ENCODE data around the gene MTFR1L. TPM values are rescaled to one million over a fixed set of nuclear protein-coding genes. Genes with fewer than 3 reads are reported as not detected.

The MTFR1L gene
- total RNA-seq, 2 experiments from 2014 or later, result 35.3 to 43.4 TPM

GRCh38 chr1:25773441-25774125 lies 46.2 kb upstream of the MTFR1L start:
- H3K9me3 ChIP-seq (ENCODE audit: low read length), result no peaks in the 10 kb centered on the region
- CTCF ChIA-PET (ENCODE audit: unreplicated experiment), result no interaction called here
- no peaks in the 10 kb centered on the region for H3K36me3 ChIP-seq (ENCODE audit: insufficient read depth, low read length)
- peak overlapping the region; percentile 67 for H3K27ac ChIP-seq (ENCODE audit: low read depth, low read length, poor library complexity, severe bottlenecking)
- TF ChIP-seq EZH2phosphoT487 (IDR thresholded peaks at IDR 0.05; ENCODE audit: borderline replicate concordance, low read depth, low read length) (no peak), CTCF (conservative IDR thresholded peaks at IDR 0.05; ENCODE audit: low read length) (no peak)
- H3K4me2 ChIP-seq (ENCODE audit: low read length), result peak overlapping the region; percentile 62
- no peak for DNase-seq (ENCODE audit: low spot score)
- no peaks in the 10 kb centered on the region for H3K9me2 ChIP-seq (ENCODE audit: insufficient read depth, low read length)
- no peak overlapping the region for H2AFZ ChIP-seq (ENCODE audit: low read length)
- peaks cover 49% of the 10 kb centered on the region for H3K4me1 ChIP-seq (ENCODE audit: insufficient read depth, low read length, poor library complexity, severe bottlenecking)
- BruUV-seq (replicated peaks), result no TSS peak
- H4K20me1 ChIP-seq (ENCODE audit: insufficient read depth, low read length), result no peaks in the 10 kb centered on the region
- no peaks in the 10 kb centered on the region for H3K79me2 ChIP-seq (ENCODE audit: insufficient read depth, low read depth, low read length)
- intact Hi-C loops (cut with micrococcal nuclease; ENCODE audit: unreplicated experiment), result no loop called here
- POLR2A ChIA-PET, result interaction anchor here (1.1 kb wide), 1 partner anchor 14 kb away, joined by 5 read pairs; no protein-coding TSS in a partner anchor
- no peak overlapping the region for H3K4me3 ChIP-seq (ENCODE audit: low read depth, low read length, poor library complexity, severe bottlenecking)

- intact Hi-C loops (cut with micrococcal nuclease; ENCODE audit: unreplicated experiment), result no loop called here
- ChIA-PET POLR2A (interaction anchor here (0.6 to 1.5 kb wide), 5 partner anchors 14 to 1259 kb away, joined by 3 to 5 read pairs (median 4); no protein-coding TSS in a partner anchor), CTCF (ENCODE audit: unreplicated experiment) (no interaction called here)
- Histone ChIP-seq H2AFZ (ENCODE audit: low read length) (peak overlapping the region; percentile 41; the same call in 1 of the 2 replicates), H4K20me1 (ENCODE audit: insufficient read depth, low read length) (no peaks in the 10 kb centered on the region), H3K4me2 (ENCODE audit: low read length) (peak overlapping the region; percentile 62), H3K9me2 (ENCODE audit: insufficient read depth, low read length) (no peaks in the 10 kb centered on the region), H3K27ac (ENCODE audit: low read depth, low read length, poor library complexity, severe bottlenecking) (peak overlapping the region; percentile 67), H3K36me3 (ENCODE audit: insufficient read depth, low read length) (no peaks in the 10 kb centered on the region), H3K4me3 (ENCODE audit: low read depth, low read length, poor library complexity, severe bottlenecking) (peak overlapping the region; percentile 14), H3K9me3 (ENCODE audit: low read length) (no peaks in the 10 kb centered on the region), H3K79me2 (ENCODE audit: insufficient read depth, low read depth, low read length) (no peaks in the 10 kb centered on the region), H3K4me1 (ENCODE audit: insufficient read depth, low read length, poor library complexity, severe bottlenecking) (peaks cover 54% of the 10 kb centered on the region)
- no TSS peak for BruUV-seq (replicated peaks)
- no peak for DNase-seq (ENCODE audit: low spot score)
- TF ChIP-seq CTCF (conservative IDR thresholded peaks at IDR 0.05; ENCODE audit: low read length) (no peak), EZH2phosphoT487 (IDR thresholded peaks at IDR 0.05; ENCODE audit: borderline replicate concordance, low read depth, low read length) (no peak)
Observed at GRCh38 chr1:25774206-25774803, 45.4 kb upstream of the MTFR1L start.

Measured in OCI-LY7 (cell line).